HG03457 (cell line): ENCODE data around the gene ZSCAN9.

Source experiments
- ATAC-seq: cut with Tn5 transposase; IDR thresholded peaks from one replicate; pipeline ENCODE4 v1.9.1; 2021; ENCODE audit warnings: moderate number of reproducible peaks; ENCODE audit not compliant: unreplicated experiment

Gene ZSCAN9

GRCh38 chr6:28225056-28225834 lies at the start of gene ZSCAN9:
Gene ZSCAN9, plus strand, starts transcription at chr6:28225275. Its CDS starts 1,810 bp downstream, at chr6:28227085.
- ATAC-seq = no peak

GRCh38 chr6:28176373-28176772 lies 48.7 kb upstream of the ZSCAN9 start:
- ATAC-seq = no peak

DNA sequence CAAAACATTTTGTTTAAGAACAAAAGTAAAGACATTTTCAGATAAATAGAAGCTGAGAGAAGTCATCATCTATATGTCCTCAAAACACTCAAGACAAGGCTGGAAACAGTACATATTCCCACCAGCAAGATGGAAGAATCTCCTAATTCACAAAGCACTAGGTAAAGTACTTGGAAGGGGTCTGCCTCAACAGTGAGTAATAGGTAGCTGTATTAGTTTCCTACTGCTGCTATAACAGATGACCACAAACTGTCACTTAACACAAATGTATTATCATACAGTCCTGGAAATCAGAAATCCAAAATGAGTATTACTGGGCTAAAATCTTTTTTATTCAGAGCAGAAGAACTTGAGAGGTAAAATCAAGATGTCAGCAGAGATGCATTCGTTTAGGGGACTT lies 42.8 kb upstream of the ZSCAN9 start:
- ATAC-seq = no peak

GRCh38 chr6:28188111-28188979 lies 36.7 kb upstream of the ZSCAN9 start:
- ATAC-seq = no peak

GRCh38 chr6:28200020-28200419 lies 25.1 kb upstream of the ZSCAN9 start:
- ATAC-seq = no peak

DNA sequence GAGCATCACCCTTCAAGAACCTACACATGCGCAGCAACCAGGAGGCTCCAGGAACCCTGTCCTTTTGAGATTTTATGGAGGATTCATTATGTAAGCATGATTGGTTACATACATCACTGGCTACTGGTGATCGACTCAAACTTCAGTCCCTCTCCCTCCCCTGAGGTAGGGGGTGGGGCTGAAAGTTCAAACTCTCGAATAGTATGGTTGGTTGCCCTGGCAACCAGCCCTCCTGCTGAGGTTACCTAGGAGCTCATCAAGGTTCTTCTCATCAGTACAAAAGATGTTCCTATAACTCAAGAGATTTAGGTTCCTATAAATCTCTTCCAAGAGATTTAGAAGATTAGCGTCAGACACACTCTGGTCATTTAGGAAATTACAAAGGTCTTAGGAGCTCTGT lies 21.9 kb upstream of the ZSCAN9 start:
- no peak for ATAC-seq

DNA sequence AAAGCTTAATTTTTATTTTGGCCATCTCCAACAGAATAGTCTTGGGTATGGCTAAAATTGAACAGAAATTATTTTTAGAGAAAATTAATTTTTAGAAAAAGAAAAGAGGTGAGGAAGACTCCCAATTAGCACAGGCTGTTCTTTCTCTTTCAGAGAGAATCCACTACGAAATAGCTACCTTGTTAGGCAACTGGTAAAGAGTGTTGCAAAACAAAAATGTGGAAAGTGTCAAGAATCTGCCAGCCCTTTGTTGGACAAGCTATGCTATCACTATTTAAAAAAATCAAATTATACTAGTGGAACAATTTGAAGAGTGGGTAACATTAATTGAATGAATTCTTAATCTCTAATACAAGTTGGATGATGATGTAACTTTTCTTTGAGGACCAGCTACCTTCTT lies 19.2 kb upstream of the ZSCAN9 start:
- ATAC-seq = no peak

GRCh38 chr6:28206527-28206926 lies 18.5 kb upstream of the ZSCAN9 start:
- no peak for ATAC-seq

DNA sequence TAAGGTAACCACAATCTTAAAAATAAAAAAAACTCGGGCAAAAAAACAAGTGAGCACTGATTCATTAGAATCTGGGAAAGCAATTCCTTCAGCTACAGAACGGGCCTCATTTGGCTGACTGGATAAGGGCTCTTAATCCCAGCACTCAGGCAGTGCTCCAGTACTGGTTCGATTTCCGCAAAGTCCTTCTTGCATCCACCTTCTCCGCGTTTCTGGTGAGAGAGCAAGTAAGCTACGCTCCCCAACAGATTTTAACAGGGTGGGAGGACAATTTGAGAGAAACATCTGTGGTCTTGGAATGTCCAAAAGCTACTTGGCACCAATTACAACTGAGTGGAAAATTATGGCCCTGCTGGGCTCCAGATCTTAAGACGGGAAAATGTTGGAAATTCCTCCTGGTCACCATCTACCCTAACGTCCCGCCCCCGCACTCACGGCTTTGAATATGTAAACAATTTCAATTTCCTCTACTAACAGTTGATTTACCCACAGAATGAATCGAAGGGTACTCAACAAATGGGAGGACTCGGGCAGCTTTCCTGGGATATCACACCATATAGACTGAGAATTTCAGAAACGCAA lies 18.1 kb upstream of the ZSCAN9 start:
- ATAC-seq = no peak

- ATAC-seq = no peak
Observed at GRCh38 chr6:28207510-28208110, 17.5 kb upstream of the ZSCAN9 start.

- ATAC-seq = no peak
Observed at GRCh38 chr6:28208111-28208659, 16.9 kb upstream of the ZSCAN9 start.

GRCh38 chr6:28209753-28210535 lies 15.1 kb upstream of the ZSCAN9 start:
- no peak for ATAC-seq

- ATAC-seq = no peak
Observed at GRCh38 chr6:28211840-28212509, 13.1 kb upstream of the ZSCAN9 start.

- ATAC-seq = no peak
Observed at GRCh38 chr6:28212510-28213212, 12.4 kb upstream of the ZSCAN9 start.

- no peak for ATAC-seq
Observed at GRCh38 chr6:28213213-28213523, 11.9 kb upstream of the ZSCAN9 start.

- ATAC-seq = no peak
Observed at GRCh38 chr6:28215425-28215824, 9.7 kb upstream of the ZSCAN9 start.

DNA sequence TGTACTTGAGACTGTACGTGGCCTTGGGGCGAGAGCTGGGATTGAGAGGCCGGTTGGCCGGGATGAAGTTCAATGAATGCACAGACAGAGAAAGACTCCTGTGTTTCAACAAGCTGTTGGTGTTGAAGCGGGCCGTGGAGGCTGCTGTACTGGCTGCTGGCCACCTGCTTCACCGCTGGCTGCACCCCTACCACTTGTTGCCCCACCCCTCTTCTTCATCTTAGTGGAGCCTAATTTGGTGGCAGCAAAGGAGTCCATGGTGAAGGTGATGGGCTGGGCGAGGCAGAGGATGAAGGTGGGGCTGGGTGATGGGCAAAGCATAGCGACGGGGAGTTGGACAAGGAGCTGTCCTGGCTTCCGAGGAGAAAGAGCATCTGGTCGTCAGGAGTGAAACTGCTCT lies 7.2 kb upstream of the ZSCAN9 start:
- ATAC-seq = no peak

- ATAC-seq = no peak
Observed at GRCh38 chr6:28218312-28219248, 6.5 kb upstream of the ZSCAN9 start.
